IgD-negative memory B cell (primary cell): Measurements from ENCODE around the gene AXL. TPM values are rescaled to one million over a fixed set of nuclear protein-coding genes. Genes with fewer than 3 reads are reported as not detected.

Experiments used
- H3K27ac Mint-ChIP-seq, 3 donors: one replicate each; pipeline ENCODE4 v1.8.0; 2020 to 2022; ENCODE audit warnings: mild to moderate bottlenecking in 3 of 3, mixed read lengths in 3 of 3, moderate library complexity in 1 of 3
- H3K27me3 Mint-ChIP-seq: one replicate; pipeline ENCODE4 v1.8.0; 2021; ENCODE audit warnings: mixed read lengths
- H3K36me3 Mint-ChIP-seq: one replicate; pipeline ENCODE4 v1.8.0; 2020; ENCODE audit warnings: mild to moderate bottlenecking, mixed read lengths
- H3K4me1 Mint-ChIP-seq, 3 donors: one replicate each; pipeline ENCODE4 v1.8.0; 2020 to 2022; ENCODE audit warnings: mixed read lengths in 3 of 3, mild to moderate bottlenecking in 1 of 3
- H3K4me3 Mint-ChIP-seq, 4 donors: one replicate each; pipeline ENCODE4 v1.8.0; 2020 to 2022; ENCODE audit warnings: mild to moderate bottlenecking in 4 of 4, mixed read lengths in 4 of 4, moderate library complexity in 3 of 4
- H3K9me3 Mint-ChIP-seq, 3 donors: one replicate each; pipeline ENCODE4 v1.8.0; 2020 to 2021; ENCODE audit warnings: mixed read lengths in 3 of 3, mild to moderate bottlenecking in 1 of 3
- polyA plus RNA-seq: library from polyadenylated mRNA; unstranded; fragments of 300-500 nt; fragmentation: Illumina TruSeq; gene quantifications from one replicate; pipeline ENCODE4 v1.2.3, GENCODE V29; 2021

The AXL gene
- polyA plus RNA-seq, 1 donor from 2014 or later, result 0.06 TPM

DNA sequence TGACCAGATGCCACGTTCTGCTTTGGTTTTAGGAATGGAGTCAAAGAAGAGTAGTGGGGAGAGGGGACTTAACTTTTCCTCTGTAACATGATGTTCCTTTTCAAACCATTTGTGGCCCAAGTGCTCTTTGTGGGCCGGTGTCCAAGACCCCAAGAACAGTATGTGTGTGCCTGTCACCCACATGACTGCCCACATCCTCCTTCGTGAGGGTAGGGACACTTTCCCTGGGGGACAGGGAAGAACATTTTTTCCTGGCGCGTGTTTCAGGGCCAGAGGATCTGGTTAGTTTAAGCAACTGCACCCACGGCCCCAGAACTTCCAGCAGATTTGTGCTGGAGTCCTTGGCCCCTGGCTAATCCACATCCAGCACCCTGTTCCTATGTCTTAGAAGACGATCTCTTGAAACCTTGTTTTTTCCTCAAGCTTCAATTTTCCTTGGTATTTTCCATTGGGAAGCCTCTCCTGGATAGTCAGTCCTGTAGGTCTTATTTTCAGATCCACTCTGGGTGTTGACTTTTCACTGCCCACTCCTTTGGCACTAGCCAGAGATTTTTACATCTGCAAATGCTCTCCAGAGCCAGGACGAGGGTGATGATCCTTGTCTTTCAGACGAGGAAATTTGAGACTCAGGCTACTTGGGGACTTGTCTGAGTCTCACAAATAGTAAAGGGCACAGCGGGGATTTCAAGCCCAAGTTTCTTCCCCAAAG is 80.2 kb downstream of the AXL start:
- H3K27me3 Mint-ChIP-seq, result peaks cover 3% of the 10 kb centered on the region
- peak overlapping the region; percentile 96 to 100 (median 100) for H3K27ac Mint-ChIP-seq
- H3K36me3 Mint-ChIP-seq, result peaks cover 6% of the 10 kb centered on the region
- H3K4me1 Mint-ChIP-seq, result peaks cover 51 to 62% (median 58%) of the 10 kb centered on the region in 3 donors
- H3K4me3 Mint-ChIP-seq, result peak overlapping the region in 2 of 4 donors; percentile 68 to 78
- H3K9me3 Mint-ChIP-seq, result no peaks in the 10 kb centered on the region

- peak overlapping the region; percentile 96 to 100 (median 100) for H3K27ac Mint-ChIP-seq
- peak overlapping the region in 2 of 4 donors; percentile 68 to 78 for H3K4me3 Mint-ChIP-seq
- no peaks in the 10 kb centered on the region for H3K9me3 Mint-ChIP-seq
- peaks cover 6% of the 10 kb centered on the region for H3K36me3 Mint-ChIP-seq
- H3K4me1 Mint-ChIP-seq, result peaks cover 51 to 64% (median 59%) of the 10 kb centered on the region in 3 donors
- peaks cover 3% of the 10 kb centered on the region for H3K27me3 Mint-ChIP-seq
Measured at GRCh38 chr19:41299755-41300089, 80.7 kb downstream of the AXL start.

GRCh38 chr19:41300555-41300954 is 81.5 kb downstream of the AXL start:
- Mint-ChIP-seq H3K4me1 (peaks cover 51 to 67% (median 59%) of the 10 kb centered on the region in 3 donors), H3K27ac (peak overlapping the region; percentile 96 to 100 (median 98)), H3K4me3 (peak overlapping the region in 1 of 4 donors; percentile 78), H3K27me3 (peaks cover 3% of the 10 kb centered on the region), H3K9me3 (no peaks in the 10 kb centered on the region), H3K36me3 (peaks cover 6% of the 10 kb centered on the region)

GRCh38 chr19:41302624-41303351 is 83.8 kb downstream of the AXL start:
- no peaks in the 10 kb centered on the region for H3K9me3 Mint-ChIP-seq
- peak overlapping the region; percentile 96 to 98 (median 98) for H3K27ac Mint-ChIP-seq
- H3K4me1 Mint-ChIP-seq, result peaks cover 49 to 61% (median 52%) of the 10 kb centered on the region in 3 donors
- peaks cover 6% of the 10 kb centered on the region for H3K36me3 Mint-ChIP-seq
- H3K27me3 Mint-ChIP-seq, result peaks cover 3% of the 10 kb centered on the region
- H3K4me3 Mint-ChIP-seq, result peak overlapping the region; percentile 58 to 88 (median 83)

DNA sequence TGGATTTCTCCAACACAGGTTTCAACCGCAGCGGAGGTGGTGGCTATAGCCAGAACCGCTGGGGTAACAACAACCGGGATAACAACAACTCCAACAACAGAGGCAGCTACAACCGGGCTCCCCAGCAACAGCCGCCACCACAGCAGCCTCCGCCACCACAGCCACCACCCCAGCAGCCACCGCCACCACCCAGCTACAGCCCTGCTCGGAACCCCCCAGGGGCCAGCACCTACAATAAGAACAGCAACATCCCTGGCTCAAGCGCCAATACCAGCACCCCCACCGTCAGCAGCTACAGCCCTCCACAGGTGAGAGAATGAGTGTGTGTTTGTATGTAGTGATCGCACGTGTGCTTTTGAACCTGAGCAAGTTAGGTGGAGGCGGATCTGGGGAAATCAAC is 84.9 kb downstream of the AXL start:
- H3K4me3 Mint-ChIP-seq, result peak overlapping the region in 2 of 4 donors; percentile 75 to 78
- H3K36me3 Mint-ChIP-seq, result peaks cover 3% of the 10 kb centered on the region
- H3K27me3 Mint-ChIP-seq, result no peaks in the 10 kb centered on the region
- no peaks in the 10 kb centered on the region for H3K9me3 Mint-ChIP-seq
- H3K4me1 Mint-ChIP-seq, result peaks cover 46 to 61% (median 53%) of the 10 kb centered on the region in 3 donors
- H3K27ac Mint-ChIP-seq, result peak overlapping the region; percentile 96 to 98 (median 98)

- no peaks in the 10 kb centered on the region for H3K9me3 Mint-ChIP-seq
- no peaks in the 10 kb centered on the region for H3K27me3 Mint-ChIP-seq
- H3K27ac Mint-ChIP-seq, result peak overlapping the region in 2 of 3 donors; percentile 84 to 96
- H3K36me3 Mint-ChIP-seq, result peaks cover 3% of the 10 kb centered on the region
- peaks cover 48 to 56% (median 49%) of the 10 kb centered on the region in 3 donors for H3K4me1 Mint-ChIP-seq
- H3K4me3 Mint-ChIP-seq, result peak overlapping the region in 1 of 4 donors; percentile 47
Measured at GRCh38 chr19:41304706-41305483, 85.9 kb downstream of the AXL start.

GRCh38 chr19:41305927-41306793 is 87.1 kb downstream of the AXL start:
- Mint-ChIP-seq H3K36me3 (peaks cover 3% of the 10 kb centered on the region), H3K4me3 (peak overlapping the region in 2 of 4 donors; percentile 47 to 78), H3K9me3 (no peaks in the 10 kb centered on the region), H3K27me3 (no peaks in the 10 kb centered on the region), H3K4me1 (peaks cover 44 to 55% (median 50%) of the 10 kb centered on the region in 3 donors), H3K27ac (peak overlapping the region; percentile 99 to 100 (median 100))

DNA sequence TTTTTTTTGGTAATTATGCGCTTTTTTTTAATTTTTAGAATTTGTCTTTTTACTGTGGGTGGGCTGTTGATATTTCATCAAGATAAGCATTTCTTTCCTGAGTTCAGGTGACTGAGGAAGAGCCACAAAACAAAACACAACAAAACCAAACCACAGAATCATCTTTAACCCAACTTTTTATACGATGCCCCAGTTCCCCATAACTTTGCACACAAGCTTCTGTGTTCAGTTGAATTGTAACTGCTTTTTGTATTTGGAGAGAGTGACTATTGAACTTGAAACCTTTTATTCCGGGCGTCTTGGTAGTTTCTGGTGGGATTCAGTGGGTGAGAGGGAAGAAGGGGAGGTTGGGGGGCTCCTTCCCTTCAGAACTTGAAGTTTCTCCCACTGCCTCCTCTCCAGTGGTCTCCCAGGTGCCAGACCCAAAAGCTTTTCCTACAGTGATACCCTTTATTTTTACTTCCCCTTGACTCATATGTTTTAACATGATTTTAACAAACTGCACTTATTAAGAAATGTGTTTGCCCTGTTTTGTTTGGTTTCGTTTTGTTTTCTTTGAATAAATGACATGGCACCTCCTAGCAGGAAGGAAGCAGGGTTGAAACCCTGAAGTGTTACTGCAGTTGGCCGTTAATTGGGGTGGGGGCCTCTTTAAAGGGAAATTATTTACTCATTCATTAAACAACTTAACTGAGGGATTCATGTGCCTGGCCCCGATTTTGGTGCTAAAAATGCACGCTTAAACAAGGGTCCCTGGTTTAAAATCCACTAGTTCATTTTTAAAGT is 88.3 kb downstream of the AXL start:
- Mint-ChIP-seq H3K36me3 (peaks cover 5% of the 10 kb centered on the region), H3K4me3 (peak overlapping the region; percentile 13 to 88 (median 66)), H3K27ac (peak overlapping the region; percentile 99 to 100 (median 100)), H3K9me3 (no peaks in the 10 kb centered on the region), H3K27me3 (no peaks in the 10 kb centered on the region), H3K4me1 (peaks cover 41 to 51% (median 42%) of the 10 kb centered on the region in 3 donors)

GRCh38 chr19:41307954-41308449 is 89.0 kb downstream of the AXL start:
- Mint-ChIP-seq H3K36me3 (peaks cover 3% of the 10 kb centered on the region), H3K4me3 (peak overlapping the region; percentile 97 to 99 (median 99)), H3K4me1 (peaks cover 34 to 50% (median 39%) of the 10 kb centered on the region in 3 donors), H3K9me3 (no peaks in the 10 kb centered on the region), H3K27ac (peak overlapping the region; percentile 99 to 100 (median 100)), H3K27me3 (no peaks in the 10 kb centered on the region)

DNA sequence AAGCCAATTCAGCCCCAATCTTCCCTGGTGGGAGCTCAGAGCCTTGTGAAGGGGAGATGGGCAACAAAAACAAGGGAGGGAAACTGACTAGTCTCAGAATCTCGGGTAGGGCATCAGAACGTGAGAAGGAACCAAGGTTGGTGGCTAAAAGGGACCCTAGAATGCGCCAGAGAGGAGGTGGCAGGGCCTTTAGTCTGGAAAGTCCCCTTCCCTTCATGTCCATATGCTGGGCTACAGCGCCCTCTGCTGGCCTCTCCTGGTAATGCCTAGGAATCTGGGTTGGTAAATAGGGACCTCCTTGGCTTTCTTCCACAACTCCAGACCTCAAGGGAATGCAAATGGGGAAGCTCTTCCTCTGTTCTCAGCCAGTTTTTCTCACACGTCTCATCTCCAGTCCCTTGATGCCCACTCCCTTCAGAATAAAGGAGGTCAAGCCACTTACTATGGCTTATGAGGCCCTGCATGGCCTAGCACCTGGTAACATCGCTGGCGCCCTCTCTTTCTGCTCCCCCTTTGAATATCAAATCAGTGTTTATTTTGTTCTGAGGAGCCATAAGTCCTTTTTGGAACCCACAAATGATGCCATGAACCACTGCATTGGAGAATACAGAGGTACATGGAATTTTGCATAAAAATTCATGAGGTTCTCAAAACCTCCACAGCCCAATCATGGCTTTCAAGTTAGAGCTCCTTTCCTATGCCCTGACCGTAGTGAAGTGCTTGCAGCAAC is 89.6 kb downstream of the AXL start:
- H3K4me3 Mint-ChIP-seq, result peak overlapping the region; percentile 97 to 99 (median 99)
- H3K9me3 Mint-ChIP-seq, result no peaks in the 10 kb centered on the region
- peaks cover 37 to 53% (median 38%) of the 10 kb centered on the region in 3 donors for H3K4me1 Mint-ChIP-seq
- peak overlapping the region; percentile 99 to 100 (median 100) for H3K27ac Mint-ChIP-seq
- H3K36me3 Mint-ChIP-seq, result peaks cover 3% of the 10 kb centered on the region
- no peaks in the 10 kb centered on the region for H3K27me3 Mint-ChIP-seq

GRCh38 chr19:41309180-41310032 is 90.4 kb downstream of the AXL start:
- Mint-ChIP-seq H3K4me3 (peak overlapping the region; percentile 97 to 99 (median 99)), H3K4me1 (peaks cover 37 to 51% (median 37%) of the 10 kb centered on the region in 3 donors), H3K9me3 (no peaks in the 10 kb centered on the region), H3K27me3 (no peaks in the 10 kb centered on the region), H3K36me3 (peaks cover 3% of the 10 kb centered on the region), H3K27ac (peak overlapping the region; percentile 99 to 100 (median 100))
